SK-N-SH (cell line): Measurements from ENCODE around the gene NIPA2.

Experiments used
- GATA2 ChIP-seq: sonication (generic); formaldehyde crosslinking; IDR thresholded peaks from 2 replicates; pipeline ENCODE4 v1.5.0; 2020; ENCODE audit warnings: mild to moderate bottlenecking, missing genetic modification reagents
- MEF2A ChIP-seq: IDR thresholded peaks from 2 replicates; pipeline ENCODE4 v1.4.0; 2012; ENCODE audit warnings: low read depth, borderline replicate concordance
- NFIC ChIP-seq: IDR thresholded peaks from 2 replicates; pipeline ENCODE4 v1.4.0; 2012; ENCODE audit warnings: borderline replicate concordance
- POLR2AphosphoS5 ChIP-seq: IDR thresholded peaks from 2 replicates; pipeline ENCODE4 v1.6.1; 2012; ENCODE audit warnings: low read depth, low read length
- RAD21 ChIP-seq: IDR thresholded peaks from 2 replicates; pipeline ENCODE4 v1.6.1; 2012; ENCODE audit warnings: mild to moderate bottlenecking, low read length
- SMC3 ChIP-seq: IDR thresholded peaks from 2 replicates; pipeline ENCODE4 v1.6.1; 2012; ENCODE audit warnings: low read depth, low read length, improper control_type of control experiment
- TAF1 ChIP-seq: IDR thresholded peaks from 2 replicates; pipeline ENCODE4 v1.6.1; 2012; ENCODE audit warnings: low read depth, mild to moderate bottlenecking, low read length, moderate library complexity, borderline replicate concordance
- YY1 ChIP-seq: IDR thresholded peaks from 2 replicates; pipeline ENCODE4 v1.4.0; 2012; ENCODE audit warnings: low read depth, mild to moderate bottlenecking
- TF ChIP-seq, protein P1 (sequence below): fragments of 200-600 bp; sonication (generic); IDR thresholded peaks from 2 replicates; pipeline ENCODE4 v1.6.1; 2017; ENCODE audit warnings: antibody characterized with exemption, mild to moderate bottlenecking, moderate library complexity
- TF ChIP-seq, protein P2 (sequence below): IDR thresholded peaks from 2 replicates; pipeline ENCODE4 v1.4.0; 2012; ENCODE audit warnings: low read depth, borderline replicate concordance
- TF ChIP-seq, protein P3 (sequence below): IDR thresholded peaks from 2 replicates; pipeline ENCODE4 v1.6.1; 2012; ENCODE audit warnings: mild to moderate bottlenecking, low read depth, low read length, moderate library complexity

DNA sequence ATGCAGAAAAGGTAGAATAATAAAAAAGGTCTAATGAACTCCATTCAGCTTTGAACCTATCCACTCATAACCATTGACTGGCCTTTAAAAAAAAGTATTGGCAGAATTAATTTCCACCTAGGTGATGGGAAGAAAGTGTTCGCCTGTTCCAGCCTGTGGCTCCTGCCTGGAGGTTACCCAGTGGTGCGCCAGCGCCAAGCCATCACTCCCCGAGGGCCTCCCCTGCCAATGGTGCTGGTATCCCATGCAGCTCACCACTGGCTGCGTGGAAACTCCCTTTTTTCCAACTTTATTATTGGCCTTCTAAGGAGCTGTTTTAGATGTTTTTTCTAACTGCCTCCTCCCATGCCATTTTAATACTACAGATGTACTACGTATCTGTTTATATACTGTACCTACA is 29.4 kb downstream of the NIPA2 start:
- TF ChIP-seq RAD21 (no peak), TAF1 (no peak), POLR2AphosphoS5 (no peak), YY1 (no peak), SMC3 (no peak), MEF2A (no peak), NFIC (no peak), GATA2 (CRISPR knock-in tag) (no peak)
- TF ChIP-seq, protein P1, sequence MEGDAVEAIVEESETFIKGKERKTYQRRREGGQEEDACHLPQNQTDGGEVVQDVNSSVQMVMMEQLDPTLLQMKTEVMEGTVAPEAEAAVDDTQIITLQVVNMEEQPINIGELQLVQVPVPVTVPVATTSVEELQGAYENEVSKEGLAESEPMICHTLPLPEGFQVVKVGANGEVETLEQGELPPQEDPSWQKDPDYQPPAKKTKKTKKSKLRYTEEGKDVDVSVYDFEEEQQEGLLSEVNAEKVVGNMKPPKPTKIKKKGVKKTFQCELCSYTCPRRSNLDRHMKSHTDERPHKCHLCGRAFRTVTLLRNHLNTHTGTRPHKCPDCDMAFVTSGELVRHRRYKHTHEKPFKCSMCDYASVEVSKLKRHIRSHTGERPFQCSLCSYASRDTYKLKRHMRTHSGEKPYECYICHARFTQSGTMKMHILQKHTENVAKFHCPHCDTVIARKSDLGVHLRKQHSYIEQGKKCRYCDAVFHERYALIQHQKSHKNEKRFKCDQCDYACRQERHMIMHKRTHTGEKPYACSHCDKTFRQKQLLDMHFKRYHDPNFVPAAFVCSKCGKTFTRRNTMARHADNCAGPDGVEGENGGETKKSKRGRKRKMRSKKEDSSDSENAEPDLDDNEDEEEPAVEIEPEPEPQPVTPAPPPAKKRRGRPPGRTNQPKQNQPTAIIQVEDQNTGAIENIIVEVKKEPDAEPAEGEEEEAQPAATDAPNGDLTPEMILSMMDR, result no peak
- TF ChIP-seq, protein P2, sequence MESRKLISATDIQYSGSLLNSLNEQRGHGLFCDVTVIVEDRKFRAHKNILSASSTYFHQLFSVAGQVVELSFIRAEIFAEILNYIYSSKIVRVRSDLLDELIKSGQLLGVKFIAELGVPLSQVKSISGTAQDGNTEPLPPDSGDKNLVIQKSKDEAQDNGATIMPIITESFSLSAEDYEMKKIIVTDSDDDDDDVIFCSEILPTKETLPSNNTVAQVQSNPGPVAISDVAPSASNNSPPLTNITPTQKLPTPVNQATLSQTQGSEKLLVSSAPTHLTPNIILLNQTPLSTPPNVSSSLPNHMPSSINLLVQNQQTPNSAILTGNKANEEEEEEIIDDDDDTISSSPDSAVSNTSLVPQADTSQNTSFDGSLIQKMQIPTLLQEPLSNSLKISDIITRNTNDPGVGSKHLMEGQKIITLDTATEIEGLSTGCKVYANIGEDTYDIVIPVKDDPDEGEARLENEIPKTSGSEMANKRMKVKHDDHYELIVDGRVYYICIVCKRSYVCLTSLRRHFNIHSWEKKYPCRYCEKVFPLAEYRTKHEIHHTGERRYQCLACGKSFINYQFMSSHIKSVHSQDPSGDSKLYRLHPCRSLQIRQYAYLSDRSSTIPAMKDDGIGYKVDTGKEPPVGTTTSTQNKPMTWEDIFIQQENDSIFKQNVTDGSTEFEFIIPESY, result no peak
- TF ChIP-seq, protein P3, sequence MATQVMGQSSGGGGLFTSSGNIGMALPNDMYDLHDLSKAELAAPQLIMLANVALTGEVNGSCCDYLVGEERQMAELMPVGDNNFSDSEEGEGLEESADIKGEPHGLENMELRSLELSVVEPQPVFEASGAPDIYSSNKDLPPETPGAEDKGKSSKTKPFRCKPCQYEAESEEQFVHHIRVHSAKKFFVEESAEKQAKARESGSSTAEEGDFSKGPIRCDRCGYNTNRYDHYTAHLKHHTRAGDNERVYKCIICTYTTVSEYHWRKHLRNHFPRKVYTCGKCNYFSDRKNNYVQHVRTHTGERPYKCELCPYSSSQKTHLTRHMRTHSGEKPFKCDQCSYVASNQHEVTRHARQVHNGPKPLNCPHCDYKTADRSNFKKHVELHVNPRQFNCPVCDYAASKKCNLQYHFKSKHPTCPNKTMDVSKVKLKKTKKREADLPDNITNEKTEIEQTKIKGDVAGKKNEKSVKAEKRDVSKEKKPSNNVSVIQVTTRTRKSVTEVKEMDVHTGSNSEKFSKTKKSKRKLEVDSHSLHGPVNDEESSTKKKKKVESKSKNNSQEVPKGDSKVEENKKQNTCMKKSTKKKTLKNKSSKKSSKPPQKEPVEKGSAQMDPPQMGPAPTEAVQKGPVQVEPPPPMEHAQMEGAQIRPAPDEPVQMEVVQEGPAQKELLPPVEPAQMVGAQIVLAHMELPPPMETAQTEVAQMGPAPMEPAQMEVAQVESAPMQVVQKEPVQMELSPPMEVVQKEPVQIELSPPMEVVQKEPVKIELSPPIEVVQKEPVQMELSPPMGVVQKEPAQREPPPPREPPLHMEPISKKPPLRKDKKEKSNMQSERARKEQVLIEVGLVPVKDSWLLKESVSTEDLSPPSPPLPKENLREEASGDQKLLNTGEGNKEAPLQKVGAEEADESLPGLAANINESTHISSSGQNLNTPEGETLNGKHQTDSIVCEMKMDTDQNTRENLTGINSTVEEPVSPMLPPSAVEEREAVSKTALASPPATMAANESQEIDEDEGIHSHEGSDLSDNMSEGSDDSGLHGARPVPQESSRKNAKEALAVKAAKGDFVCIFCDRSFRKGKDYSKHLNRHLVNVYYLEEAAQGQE, result no peak
